Mucosa of stomach (tissue), 1 donor: ENCODE measurements around the gene CD59.
"Not testable (repeated sequence)": the region's sequence is repeated elsewhere in the genome, so short reads cannot be mapped to it uniquely, and the experiment has no call there.

ENCODE experiments used
- H3K27me3 ChIP-seq: one replicate; pipeline ENCODE4 v1.7.0; 2013; ENCODE audit warnings: mild to moderate bottlenecking, low read length; ENCODE audit not compliant: control insufficient read depth, insufficient read depth
- H3K36me3 ChIP-seq: one replicate; pipeline ENCODE4 v1.7.0; 2013; ENCODE audit warnings: low read length; ENCODE audit not compliant: control insufficient read depth, insufficient read depth
- H3K4me1 ChIP-seq: one replicate; pipeline ENCODE4 v1.7.0; 2013; ENCODE audit warnings: mild to moderate bottlenecking, low read length; ENCODE audit not compliant: control insufficient read depth, insufficient read depth
- H3K4me3 ChIP-seq: one replicate; pipeline ENCODE4 v1.7.0; 2013; ENCODE audit warnings: low read length
- H3K9ac ChIP-seq: one replicate; pipeline ENCODE4 v1.7.0; 2013; ENCODE audit warnings: mild to moderate bottlenecking, low read length, moderate library complexity
- H3K9me3 ChIP-seq: one replicate; pipeline ENCODE4 v1.7.0; 2013; ENCODE audit warnings: mild to moderate bottlenecking, low read length, moderate library complexity; ENCODE audit not compliant: control insufficient read depth
- donor health status: Pancreatic carcinoma.

Gene CD59

DNA sequence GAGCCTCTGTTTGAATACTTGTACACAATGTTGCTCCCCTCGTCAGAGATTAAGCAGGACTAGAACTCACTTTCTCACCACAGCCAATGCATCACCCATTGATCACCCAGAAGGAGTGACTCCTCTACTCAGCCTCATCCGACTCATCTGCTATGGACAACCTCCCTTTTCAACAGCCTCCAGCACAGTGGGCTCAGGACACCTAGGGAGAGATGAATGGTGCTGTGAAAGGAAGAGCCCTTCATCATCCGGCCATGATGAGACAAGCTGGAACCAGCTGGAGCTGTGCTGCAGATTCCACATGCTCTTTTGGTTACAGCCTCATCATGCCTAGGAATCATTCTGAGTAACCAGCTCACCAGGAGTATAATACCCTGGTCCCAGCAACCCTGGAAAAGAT is 51.1 kb downstream of the CD59 start:
- Histone ChIP-seq H3K9me3 (no peaks in the 10 kb centered on the region), H3K9ac (no peak overlapping the region), H3K4me3 (no peak overlapping the region), H3K36me3 (no peaks in the 10 kb centered on the region), H3K27me3 (no peaks in the 10 kb centered on the region), H3K4me1 (peaks cover 18% of the 10 kb centered on the region)

DNA sequence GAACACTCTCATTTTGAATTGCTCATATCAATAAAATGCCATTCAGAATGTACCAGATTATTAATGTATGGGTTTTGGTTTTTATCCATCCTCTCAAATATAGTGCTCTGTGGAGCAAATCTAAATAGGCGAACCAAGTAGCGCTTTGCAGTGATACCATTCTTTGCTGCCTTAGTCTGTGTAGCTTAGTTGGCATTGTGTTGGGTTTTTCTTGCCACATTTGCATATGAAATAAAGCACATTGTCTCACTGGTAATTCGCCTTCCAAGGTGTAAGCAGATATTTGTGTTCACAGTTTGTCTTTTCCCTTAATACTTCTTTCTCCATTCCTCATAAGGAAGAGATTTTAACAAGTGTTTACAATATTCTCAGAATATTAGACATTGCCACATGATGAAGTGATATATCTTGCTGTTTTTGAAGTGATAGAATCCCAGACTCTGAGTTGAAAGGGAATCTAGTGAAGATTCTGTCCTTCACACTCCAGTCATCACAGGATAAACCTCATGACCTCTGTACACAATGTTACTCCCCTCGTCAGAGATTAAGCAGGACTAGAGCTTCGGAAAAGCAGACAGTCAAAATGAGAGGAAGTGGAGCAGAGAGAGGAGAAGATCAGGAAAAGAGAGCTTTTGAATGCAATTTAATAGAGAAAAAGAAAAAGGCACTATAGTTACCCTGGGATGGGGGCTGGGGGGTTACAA is 52.1 kb downstream of the CD59 start:
- Histone ChIP-seq H3K4me3 (no peak overlapping the region), H3K36me3 (no peaks in the 10 kb centered on the region), H3K9ac (no peak overlapping the region), H3K9me3 (no peaks in the 10 kb centered on the region), H3K27me3 (no peaks in the 10 kb centered on the region), H3K4me1 (peaks cover 8% of the 10 kb centered on the region)

DNA sequence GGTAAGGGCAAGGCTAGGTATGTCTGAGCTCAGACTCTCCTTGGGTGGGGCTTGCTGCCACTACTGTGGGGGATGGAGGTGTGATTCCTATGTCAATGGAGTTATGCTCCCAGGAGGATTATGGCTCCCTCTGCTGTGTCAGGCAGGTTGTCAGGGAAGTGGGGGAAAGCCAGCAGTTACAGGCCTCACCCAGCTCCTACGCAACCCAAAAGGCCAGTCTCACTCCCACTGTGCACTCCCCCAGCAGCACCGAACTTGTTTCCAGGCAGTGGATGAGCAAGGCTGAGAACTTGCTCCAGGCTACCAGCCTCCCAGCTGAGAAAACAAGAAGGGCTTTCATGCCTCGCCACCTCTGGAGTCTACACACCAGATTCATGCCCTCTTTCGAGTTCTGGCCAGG is 53.8 kb downstream of the CD59 start:
- H3K9ac ChIP-seq, result no peak overlapping the region
- H3K36me3 ChIP-seq, result no peaks in the 10 kb centered on the region
- H3K27me3 ChIP-seq, result no peaks in the 10 kb centered on the region
- H3K4me1 ChIP-seq, result peaks cover 6% of the 10 kb centered on the region
- no peaks in the 10 kb centered on the region for H3K9me3 ChIP-seq
- H3K4me3 ChIP-seq, result no peak overlapping the region

DNA sequence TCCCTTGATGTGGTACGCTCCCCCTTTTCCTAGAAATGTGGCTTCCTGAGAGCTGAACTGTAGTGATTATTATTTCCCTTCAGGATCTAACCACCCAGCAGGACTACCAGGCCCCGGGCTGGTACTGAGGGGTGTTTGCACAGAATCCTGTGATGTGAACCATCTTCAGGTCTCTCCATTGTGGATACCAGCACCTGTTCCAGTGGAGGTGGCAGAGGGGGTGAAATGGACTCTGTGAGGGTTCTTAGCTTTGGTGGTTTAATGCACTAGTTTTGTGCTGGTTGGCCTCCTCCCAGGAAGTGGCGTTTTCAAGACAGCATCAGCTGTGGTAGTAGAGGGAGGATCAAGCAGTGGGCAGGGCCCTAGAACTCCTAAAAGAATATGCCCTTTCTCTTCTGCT is 54.2 kb downstream of the CD59 start:
- Histone ChIP-seq H3K4me3 (no peak overlapping the region), H3K9me3 (no peaks in the 10 kb centered on the region), H3K4me1 (peaks cover 6% of the 10 kb centered on the region), H3K9ac (no peak overlapping the region), H3K27me3 (no peaks in the 10 kb centered on the region), H3K36me3 (no peaks in the 10 kb centered on the region)

DNA sequence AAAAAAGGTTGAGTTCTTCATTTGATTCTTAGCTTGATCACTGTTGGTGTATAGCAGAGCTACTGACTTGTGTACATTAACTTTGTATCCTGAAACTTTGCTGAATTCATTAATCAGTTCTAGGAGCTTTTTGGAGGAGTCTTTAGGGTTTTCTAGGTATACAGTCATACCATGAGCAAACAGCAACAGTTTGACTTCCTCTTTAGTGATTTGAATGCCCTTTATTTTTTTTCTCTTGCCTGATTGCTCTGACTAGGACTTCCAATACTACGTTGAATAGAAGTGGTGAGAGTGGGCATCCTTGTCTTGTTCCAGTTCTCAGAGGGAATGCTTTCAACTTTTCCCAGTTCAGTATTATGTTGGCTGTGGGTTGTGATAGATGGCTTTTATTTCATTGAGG is 57.6 kb downstream of the CD59 start:
- not testable (repeated sequence) for H3K9ac ChIP-seq, H3K4me3 ChIP-seq, H3K27me3 ChIP-seq, H3K9me3 ChIP-seq, H3K4me1 ChIP-seq, H3K36me3 ChIP-seq

DNA sequence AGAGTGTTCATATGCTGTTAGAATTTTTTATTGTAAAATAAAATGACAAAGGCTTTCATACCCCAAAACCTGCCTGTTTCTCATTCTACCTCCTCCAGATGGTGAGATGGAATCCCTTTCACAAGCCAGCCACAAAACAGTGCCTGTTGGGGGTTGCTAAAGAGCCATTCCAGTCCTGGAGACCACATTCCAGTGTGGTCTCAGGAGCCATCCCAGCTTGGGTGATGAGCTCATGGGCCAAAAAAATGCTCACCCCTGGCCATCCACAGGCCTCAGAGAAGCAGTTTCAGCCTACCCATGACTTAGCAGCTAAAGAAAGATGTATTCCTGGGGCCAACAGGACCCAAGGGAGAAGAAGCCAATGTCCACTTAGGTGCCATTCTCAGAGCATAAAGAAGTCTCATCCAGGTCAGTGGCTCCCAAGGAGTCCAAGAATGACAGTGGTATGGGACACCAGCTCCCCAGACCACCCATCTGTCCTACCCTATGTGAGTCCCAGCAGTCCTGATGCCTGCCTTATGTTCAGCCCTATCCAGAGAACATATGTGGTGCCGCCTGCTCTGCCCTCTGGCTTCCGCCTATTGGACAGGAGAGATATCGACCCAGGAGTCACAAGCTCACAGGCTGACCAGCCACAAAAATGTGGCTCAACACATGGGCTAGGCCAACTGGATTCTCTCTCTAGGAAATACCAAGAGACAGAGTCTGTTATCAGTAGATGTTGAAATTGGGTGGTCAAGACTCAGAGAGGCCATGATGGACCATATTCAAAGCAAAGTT is 62.0 kb downstream of the CD59 start:
- Histone ChIP-seq H3K9ac (no peak overlapping the region), H3K9me3 (no peaks in the 10 kb centered on the region), H3K36me3 (no peaks in the 10 kb centered on the region), H3K4me1 (peaks cover 14% of the 10 kb centered on the region), H3K4me3 (no peak overlapping the region), H3K27me3 (no peaks in the 10 kb centered on the region)

DNA sequence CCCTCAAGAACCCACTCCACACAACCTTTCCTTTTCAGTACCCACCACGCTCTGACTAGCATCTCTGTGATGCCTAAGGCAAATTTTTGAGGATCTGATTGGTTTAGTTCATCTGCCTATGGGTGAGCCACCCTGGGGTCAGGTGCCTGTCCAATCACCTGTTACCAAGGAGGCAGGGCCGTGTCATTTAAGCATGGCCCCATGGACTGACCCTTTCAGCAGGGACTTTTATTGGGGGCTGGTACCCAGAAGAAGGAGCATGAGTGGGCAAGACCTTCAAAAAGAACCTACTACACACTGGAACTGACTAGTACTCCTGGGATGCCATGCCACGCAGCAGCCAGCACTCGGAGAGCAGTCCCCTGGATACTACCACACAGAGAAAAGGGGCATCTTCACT is 64.0 kb downstream of the CD59 start:
- Histone ChIP-seq H3K4me1 (peaks cover 31% of the 10 kb centered on the region), H3K27me3 (no peaks in the 10 kb centered on the region), H3K9me3 (no peaks in the 10 kb centered on the region), H3K4me3 (no peak overlapping the region), H3K9ac (no peak overlapping the region), H3K36me3 (no peaks in the 10 kb centered on the region)

DNA sequence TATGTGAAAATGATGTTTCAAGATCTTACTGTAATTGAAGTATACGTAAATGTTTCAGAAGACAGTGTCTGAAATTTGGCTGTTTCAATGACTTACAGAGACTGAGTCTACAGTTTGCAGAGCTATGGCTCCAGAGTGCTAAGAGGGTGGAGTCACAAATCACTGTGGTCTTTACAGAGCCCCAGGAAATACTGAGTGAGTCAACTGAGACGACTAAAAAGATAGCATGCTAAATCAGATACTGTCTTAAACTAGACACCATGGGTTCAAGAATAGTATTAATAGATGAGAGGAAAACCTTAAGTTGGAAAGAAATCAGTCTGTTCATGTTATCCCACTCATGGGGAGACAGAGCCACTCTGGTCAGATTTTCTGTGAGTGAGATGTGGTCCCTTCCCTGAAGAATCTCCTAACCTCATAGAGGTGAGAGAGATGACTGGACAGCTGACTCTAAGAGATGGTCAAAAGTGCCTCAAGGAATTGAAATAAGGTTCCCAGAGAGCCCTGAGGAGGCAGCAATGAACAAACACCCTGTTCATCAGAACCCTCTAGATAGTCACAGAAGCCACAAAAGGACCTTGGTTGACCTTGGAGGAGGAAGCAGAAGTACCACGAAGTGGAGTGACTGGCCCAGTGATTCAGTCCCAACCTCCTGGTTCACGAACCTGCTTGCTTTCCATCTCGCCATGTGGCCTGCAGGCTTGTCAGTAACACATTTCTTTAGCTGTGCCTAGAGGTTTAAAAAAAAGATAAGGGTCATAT is 65.8 kb downstream of the CD59 start:
- no peaks in the 10 kb centered on the region for H3K36me3 ChIP-seq
- H3K4me3 ChIP-seq, result no peak overlapping the region
- H3K9ac ChIP-seq, result no peak overlapping the region
- H3K27me3 ChIP-seq, result no peaks in the 10 kb centered on the region
- H3K9me3 ChIP-seq, result no peaks in the 10 kb centered on the region
- peaks cover 36% of the 10 kb centered on the region for H3K4me1 ChIP-seq

DNA sequence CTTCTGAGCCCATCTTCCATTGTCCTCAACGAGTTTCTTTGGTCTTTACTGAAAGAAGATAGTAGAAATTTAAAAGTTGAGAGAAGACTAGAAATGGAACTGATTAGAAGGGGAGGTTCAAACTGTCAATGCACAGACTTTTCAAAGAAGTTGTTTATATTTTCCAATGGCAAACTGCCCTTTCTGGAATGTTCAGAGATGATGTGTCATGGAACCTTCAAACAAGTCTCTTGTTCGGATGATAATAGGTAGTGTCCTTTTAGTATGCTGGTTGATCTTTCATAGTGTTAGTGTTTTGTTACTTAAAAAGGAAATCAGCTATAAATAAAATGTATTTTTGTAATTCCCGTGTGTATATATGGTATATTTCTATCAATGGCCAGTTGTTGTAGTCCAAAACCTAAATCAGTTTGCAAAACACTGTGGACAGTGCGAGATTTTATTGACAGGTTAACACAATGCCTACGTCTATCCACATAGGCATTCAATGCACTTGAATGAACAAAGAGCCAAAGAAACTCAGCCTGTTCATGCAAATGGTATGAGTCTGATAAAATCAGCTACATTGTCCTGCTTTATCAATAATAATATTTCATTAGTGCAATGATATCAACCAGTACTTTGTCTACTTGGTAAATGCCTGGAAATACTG is 66.5 kb downstream of the CD59 start:
- Histone ChIP-seq H3K36me3 (no peaks in the 10 kb centered on the region), H3K9ac (no peak overlapping the region), H3K4me3 (no peak overlapping the region), H3K27me3 (no peaks in the 10 kb centered on the region), H3K9me3 (no peaks in the 10 kb centered on the region), H3K4me1 (peaks cover 36% of the 10 kb centered on the region)

DNA sequence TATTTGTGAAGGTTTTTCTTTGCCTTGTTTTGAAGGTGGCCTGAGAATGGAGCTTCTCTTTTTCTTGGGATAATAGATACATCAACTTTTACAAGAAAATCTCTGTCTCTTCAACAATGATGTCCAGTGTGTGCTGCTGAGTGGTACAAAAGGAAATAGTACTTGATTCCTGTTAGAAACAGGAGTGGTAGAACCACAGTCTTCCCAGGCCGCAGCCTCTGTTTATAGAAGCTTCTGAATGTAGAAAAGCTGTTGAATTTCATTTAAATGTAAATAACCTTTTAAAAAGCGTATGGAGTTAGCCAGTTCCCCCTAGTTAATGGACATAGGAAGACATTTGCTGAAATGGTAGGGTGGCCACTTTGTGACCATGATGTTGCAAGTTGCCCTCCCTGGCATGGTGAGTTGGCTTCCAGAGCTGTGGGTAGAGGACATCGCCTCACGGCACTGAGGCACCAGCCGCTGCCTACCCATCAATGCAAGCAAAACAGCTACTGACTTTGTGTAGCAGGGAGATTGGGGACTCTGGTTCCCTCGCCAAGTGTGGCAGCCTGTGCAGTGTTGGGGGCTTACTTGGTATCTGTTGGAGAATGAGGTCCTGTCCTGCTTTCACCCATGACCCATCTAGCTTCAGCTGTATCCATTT is 67.1 kb downstream of the CD59 start:
- H3K9me3 ChIP-seq, result no peaks in the 10 kb centered on the region
- peaks cover 36% of the 10 kb centered on the region for H3K4me1 ChIP-seq
- no peaks in the 10 kb centered on the region for H3K27me3 ChIP-seq
- H3K4me3 ChIP-seq, result no peak overlapping the region
- H3K9ac ChIP-seq, result no peak overlapping the region
- H3K36me3 ChIP-seq, result no peaks in the 10 kb centered on the region

DNA sequence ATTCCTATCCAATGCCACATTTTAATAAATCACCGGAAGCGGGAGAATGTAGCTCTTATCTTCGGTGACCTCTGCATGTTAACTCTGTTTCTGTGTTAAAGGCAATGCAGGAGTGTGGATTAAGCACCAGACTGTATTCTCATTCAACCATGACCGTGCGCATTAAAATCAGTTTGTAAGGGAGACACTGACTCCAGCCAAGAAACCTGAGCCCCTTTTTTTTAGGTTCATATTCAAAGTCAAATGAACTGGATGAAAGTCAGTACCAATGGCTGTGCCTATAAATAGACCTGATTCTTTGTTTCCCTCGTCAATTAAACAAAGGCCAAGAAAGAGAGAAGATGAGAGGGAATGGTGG is 67.8 kb downstream of the CD59 start:
- H3K36me3 ChIP-seq, result no peaks in the 10 kb centered on the region
- H3K4me3 ChIP-seq, result no peak overlapping the region
- H3K9me3 ChIP-seq, result no peaks in the 10 kb centered on the region
- H3K9ac ChIP-seq, result no peak overlapping the region
- H3K4me1 ChIP-seq, result peaks cover 36% of the 10 kb centered on the region
- no peaks in the 10 kb centered on the region for H3K27me3 ChIP-seq
